Spinal cord (tissue), 10 donors: Measurements from ENCODE around the gene SPAG16. TPM values are rescaled to one million over a fixed set of nuclear protein-coding genes. Genes with fewer than 3 reads are reported as not detected.

Source experiments
- DNase-seq, 6 donors: peaks; one replicate each; pipeline versions ENCODE4 v3.0.0 to v3.0.0-alpha.2; 2013 to 2015; ENCODE audit warnings: low spot score in 6 of 6, low read depth in 4 of 6
- H3K27ac ChIP-seq: one replicate; pipeline ENCODE4 v1.5.1; 2013; ENCODE audit warnings: low read depth, low read length, control low read depth
- H3K27me3 ChIP-seq: one replicate; pipeline ENCODE4 v1.6.1; 2013; ENCODE audit warnings: low read length; ENCODE audit not compliant: control insufficient read depth, insufficient read depth
- H3K36me3 ChIP-seq: one replicate; pipeline ENCODE4 v1.6.1; 2013; ENCODE audit warnings: low read length; ENCODE audit not compliant: control insufficient read depth, insufficient read depth
- H3K4me1 ChIP-seq: one replicate; pipeline ENCODE4 v1.6.1; 2013; ENCODE audit warnings: low read length; ENCODE audit not compliant: control insufficient read depth, insufficient read depth
- H3K4me3 ChIP-seq: one replicate; pipeline ENCODE4 v1.5.1; 2013; ENCODE audit warnings: low read depth, low read length, control low read depth
- H3K9me3 ChIP-seq: one replicate; pipeline ENCODE4 v1.6.1; 2013; ENCODE audit warnings: low read length; ENCODE audit not compliant: control insufficient read depth, insufficient read depth
- WGBS: methylation state at CpG from one replicate; pipeline ENCODE4 v1.1.5; 2013; ENCODE audit warnings: missing lambda C conversion rate; ENCODE audit not compliant: insufficient coverage; 5-methylcytosine and 5-hydroxymethylcytosine counted together
- polyA plus RNA-seq, 2 donors: library from polyadenylated mRNA; unstranded; fragments of 120-200 nt; gene quantifications; one replicate each; pipeline ENCODE4 v1.2.1, GENCODE V29; 2013; ENCODE audit not compliant: insufficient read length in 2 of 2
- total RNA-seq, 2 donors: library from RNA; depleted of rRNA in 1 of 2; stranded (reverse); fragments of 120-200 nt in 1 of 2; fragments of >200 nt in 1 of 2; gene quantifications; one replicate each; pipeline versions ENCODE4 v1.2.3 to v1.2.4, GENCODE V29; 2013 to 2014
- donor health status: healthy.

The SPAG16 gene
- total and polyA plus RNA-seq, 4 donors = 47.4 to 86.2 (median 74.2) TPM

DNA sequence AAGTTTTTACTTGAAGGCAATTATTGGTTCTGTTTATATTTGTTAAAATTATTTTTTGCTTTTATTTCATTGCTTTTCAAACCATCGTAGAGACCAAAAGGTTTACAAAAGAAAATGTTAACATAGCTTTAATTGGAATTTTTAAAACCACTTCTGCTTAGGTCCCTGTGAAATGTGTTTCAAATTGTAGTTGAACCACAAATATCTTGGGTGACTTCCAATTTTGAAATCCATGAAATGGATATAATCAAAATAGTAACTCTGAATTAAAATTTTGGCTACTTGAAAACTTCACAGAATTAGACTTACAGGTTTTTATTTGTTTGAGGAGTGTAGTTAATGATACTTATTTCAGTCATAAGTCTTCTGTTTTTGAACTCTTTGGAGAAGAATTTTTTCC, 3.1 kb upstream of the SPAG16 start:
- peaks cover 3% of the 10 kb centered on the region for H3K9me3 ChIP-seq
- no peaks in the 10 kb centered on the region for H3K4me1 ChIP-seq
- no peak overlapping the region for H3K27ac ChIP-seq
- no peak overlapping the region for H3K4me3 ChIP-seq
- WGBS = no CpG with 5 or more reads among the region's 1 CpG
- H3K27me3 ChIP-seq = no peaks in the 10 kb centered on the region
- no peaks in the 10 kb centered on the region for H3K36me3 ChIP-seq
- DNase-seq = no peak

DNA sequence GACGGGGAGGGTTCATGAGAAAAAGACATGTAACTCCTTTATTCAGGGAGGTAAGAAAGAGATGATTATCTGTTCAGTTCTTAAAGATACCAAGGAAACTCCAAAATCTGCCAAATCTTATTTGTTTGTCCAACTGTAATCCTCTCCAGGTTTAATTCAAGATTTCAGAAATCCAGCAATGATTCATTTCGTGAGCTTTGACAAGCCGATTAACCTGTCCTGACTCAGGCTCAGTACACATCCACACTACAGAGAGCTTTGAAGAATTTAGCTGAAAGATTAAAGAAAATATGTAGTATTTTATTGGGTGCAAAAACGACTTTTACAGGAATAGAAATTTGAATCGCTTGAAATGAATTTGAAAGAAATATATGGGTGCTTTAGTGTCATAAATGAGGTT, 1.1 kb downstream of the SPAG16 start:
- Histone ChIP-seq H3K4me1 (peaks cover 2% of the 10 kb centered on the region), H3K36me3 (no peaks in the 10 kb centered on the region), H3K27me3 (no peaks in the 10 kb centered on the region), H3K9me3 (no peaks in the 10 kb centered on the region), H3K4me3 (peak overlapping the region; percentile 89), H3K27ac (no peak overlapping the region)
- 80% methylated on average over 1 of the region's 5 CpGs for WGBS
- DNase-seq = no peak

DNA sequence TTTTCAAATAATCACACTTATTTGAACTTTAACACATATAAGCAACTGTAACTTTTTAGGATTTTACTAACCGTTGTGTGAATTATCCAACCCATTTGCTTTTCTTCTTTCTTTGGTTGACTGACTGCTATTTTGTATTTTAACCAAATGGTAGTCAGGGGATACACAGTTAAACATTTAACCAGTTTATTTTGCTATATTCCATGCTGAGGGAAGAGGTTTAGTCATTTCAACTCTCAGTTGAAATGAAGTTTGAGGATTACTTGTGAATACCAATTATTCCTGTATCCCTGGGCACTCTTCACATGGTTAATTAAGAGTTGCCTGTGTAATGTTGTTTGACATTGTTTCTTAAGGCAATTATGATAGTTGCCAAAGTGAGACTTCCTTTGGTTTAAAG, 1.9 kb downstream of the SPAG16 start:
- DNase-seq = peak in 1 of 6 donors; percentile 58
- H3K27me3 ChIP-seq = no peaks in the 10 kb centered on the region
- no peaks in the 10 kb centered on the region for H3K9me3 ChIP-seq
- H3K36me3 ChIP-seq = no peaks in the 10 kb centered on the region
- no CpG with 5 or more reads among the region's 1 CpG for WGBS
- H3K4me3 ChIP-seq = no peak overlapping the region
- H3K27ac ChIP-seq = no peak overlapping the region
- H3K4me1 ChIP-seq = peaks cover 2% of the 10 kb centered on the region

DNA sequence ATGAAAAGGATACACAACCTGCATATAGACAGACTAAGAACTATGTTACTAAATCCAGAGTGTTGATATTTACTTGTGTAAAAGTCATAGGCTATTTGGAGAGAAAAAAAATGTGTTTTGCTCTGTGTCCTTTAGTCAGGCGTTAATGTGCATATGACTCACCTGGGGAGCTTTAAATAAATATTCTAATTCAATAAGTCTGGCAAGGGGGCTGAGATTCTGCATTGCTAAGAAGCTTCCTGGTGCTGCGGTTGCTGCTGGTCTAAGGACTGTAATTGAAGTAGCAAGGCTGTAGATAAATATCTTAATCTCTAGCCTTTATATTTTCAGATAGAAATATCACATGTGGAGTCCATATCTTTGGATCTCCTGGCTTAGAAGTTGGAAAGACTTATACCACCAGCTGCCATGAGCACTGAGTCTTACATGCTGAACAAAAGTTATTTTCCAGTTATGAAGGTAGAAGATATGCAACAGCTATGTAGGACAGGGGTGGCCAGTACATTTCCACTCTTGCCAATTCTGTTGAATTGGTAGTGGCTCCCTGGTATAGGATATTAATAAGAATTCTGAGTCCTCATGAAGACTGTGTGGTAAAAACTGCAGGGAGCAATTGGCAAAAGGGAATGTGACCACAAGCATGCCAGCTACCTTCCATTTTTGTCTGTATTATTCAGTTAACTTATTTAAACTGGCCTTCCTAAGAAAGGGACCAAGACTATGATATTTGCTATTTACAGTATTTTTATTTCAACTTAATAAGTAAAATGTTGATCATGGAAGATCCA, 4.8 kb downstream of the SPAG16 start:
- DNase-seq = peak in 1 of 6 donors; percentile 3
- no peaks in the 10 kb centered on the region for H3K27me3 ChIP-seq
- no peak overlapping the region for H3K27ac ChIP-seq
- H3K4me3 ChIP-seq = no peak overlapping the region
- no peaks in the 10 kb centered on the region for H3K9me3 ChIP-seq
- no CpG with 5 or more reads among the region's 2 CpGs for WGBS
- H3K4me1 ChIP-seq = peaks cover 2% of the 10 kb centered on the region
- no peaks in the 10 kb centered on the region for H3K36me3 ChIP-seq

DNA sequence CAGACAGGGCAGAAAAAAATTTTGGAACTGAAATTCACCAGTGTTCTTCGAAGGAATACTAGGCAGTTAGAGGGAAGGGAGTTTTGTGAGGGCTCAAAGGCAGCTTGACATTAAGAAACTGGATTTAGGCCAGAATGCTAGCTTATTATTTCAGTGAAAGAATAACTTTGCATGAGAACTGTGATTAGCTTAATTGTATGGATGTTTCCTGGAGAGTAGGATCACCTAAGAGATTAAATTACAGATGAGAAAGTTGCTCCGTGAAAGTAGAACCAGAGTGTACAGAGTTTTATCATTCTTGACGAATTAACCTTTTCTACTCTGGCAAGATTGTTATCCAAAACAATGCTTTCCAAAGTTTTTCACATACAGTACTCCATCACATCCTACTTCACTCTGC, 6.2 kb downstream of the SPAG16 start:
- DNase-seq = peak in 1 of 6 donors; percentile 40
- H3K36me3 ChIP-seq = no peaks in the 10 kb centered on the region
- H3K4me3 ChIP-seq = no peak overlapping the region
- H3K27me3 ChIP-seq = no peaks in the 10 kb centered on the region
- no peak overlapping the region for H3K27ac ChIP-seq
- no peaks in the 10 kb centered on the region for H3K9me3 ChIP-seq
- H3K4me1 ChIP-seq = peaks cover 2% of the 10 kb centered on the region
- WGBS = 38% methylated on average over 1 of the region's 3 CpGs

DNA sequence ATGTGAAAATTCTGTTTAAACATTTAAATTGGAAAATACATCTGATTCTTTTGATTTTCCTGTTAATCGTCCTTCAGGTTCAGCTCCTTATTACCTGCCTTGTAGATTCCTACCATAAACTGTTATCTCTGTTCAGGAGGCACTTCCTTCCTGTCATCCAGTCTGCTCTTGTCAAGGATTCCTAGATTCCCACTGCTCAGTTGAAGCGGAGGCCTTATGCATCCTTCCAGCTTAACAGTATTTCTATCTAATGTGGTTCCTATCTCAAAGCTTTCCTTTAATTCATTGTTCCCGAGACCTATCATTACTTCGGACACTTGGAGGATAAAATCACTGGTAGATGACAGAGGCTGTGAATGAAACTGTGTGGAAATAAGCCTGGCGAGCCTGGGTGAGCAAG, 12.0 kb downstream of the SPAG16 start:
- 93% methylated on average over 4 of the region's 5 CpGs for WGBS
- H3K9me3 ChIP-seq = no peaks in the 10 kb centered on the region
- DNase-seq = no peak
- H3K4me1 ChIP-seq = no peaks in the 10 kb centered on the region
- H3K27me3 ChIP-seq = no peaks in the 10 kb centered on the region
- H3K36me3 ChIP-seq = peaks cover 3% of the 10 kb centered on the region
- no peak overlapping the region for H3K27ac ChIP-seq
- H3K4me3 ChIP-seq = no peak overlapping the region

DNA sequence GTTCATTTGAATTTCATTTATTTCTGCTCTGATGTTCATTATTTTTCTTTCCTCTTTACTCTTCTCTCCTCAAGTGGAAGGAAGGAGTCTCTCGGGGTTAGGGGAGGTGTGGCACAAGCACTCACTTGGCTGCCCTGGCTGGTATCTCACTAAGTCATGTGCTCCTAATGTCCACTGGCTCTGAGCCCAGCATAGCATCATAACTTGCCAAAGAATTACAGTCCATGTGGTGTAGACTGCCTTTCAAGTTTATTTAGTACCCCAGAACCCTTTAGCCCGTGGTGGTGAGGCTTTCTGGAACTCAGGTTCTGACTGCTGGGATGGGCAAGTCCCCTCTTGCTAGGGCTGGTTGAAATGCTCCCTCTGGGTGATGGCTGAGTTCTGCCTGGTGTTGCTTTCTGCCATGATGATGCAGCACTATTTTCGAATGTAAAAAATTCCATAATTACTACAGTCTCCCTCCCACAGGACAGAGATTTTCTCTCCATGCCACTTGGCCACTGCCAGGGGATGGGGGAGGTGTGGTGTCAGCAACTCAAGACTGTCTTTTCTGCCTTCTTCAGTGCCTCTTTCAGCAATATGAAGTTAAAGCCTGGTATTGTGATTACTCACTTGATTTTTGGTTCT, 22.2 kb downstream of the SPAG16 start:
- no peaks in the 10 kb centered on the region for H3K27me3 ChIP-seq
- H3K4me1 ChIP-seq = no peaks in the 10 kb centered on the region
- DNase-seq = peak in 1 of 6 donors; percentile 7
- no peaks in the 10 kb centered on the region for H3K36me3 ChIP-seq
- H3K4me3 ChIP-seq = no peak overlapping the region
- no peak overlapping the region for H3K27ac ChIP-seq
- peaks cover 19% of the 10 kb centered on the region for H3K9me3 ChIP-seq
- 71% methylated on average over 1 of the region's 3 CpGs for WGBS

DNA sequence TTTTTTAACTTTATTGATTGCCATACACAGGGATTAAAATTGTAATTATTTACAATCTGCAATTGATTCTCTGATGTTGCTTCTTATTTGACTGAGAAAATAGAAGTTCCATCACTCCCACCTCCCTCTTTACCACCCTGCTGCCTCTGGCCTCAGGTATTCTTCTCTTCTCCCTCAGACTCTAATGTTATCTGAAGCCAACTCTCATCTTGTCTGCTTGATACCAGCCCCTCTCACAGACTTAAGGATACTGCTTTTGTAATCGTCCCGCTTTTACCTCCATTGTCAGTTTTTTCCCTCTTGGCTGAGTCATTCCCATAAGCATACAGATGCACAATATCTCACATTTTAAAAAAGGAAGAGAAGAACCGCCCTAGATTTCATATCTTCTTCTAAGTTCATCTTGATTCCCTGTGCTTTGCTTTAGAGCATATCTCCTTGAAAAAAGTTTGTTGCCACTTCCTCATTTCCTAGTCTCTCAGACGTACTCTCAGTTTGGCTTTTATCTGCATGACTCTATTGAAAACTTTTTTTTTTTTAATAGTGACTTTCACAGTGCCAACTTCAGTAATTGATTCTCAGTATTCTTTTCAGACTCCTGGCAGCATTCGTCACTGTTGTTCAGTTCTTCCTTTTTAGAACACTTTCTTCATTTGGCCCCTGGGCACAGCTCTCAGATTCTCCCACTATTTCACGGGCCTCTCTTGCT, 31.1 kb downstream of the SPAG16 start:
- no peaks in the 10 kb centered on the region for H3K9me3 ChIP-seq
- DNase-seq = peak in 1 of 6 donors; percentile 2
- H3K36me3 ChIP-seq = no peaks in the 10 kb centered on the region
- H3K4me1 ChIP-seq = no peaks in the 10 kb centered on the region
- 63% methylated on average over 3 of the region's 6 CpGs for WGBS
- no peaks in the 10 kb centered on the region for H3K27me3 ChIP-seq
- no peak overlapping the region for H3K27ac ChIP-seq
- no peak overlapping the region for H3K4me3 ChIP-seq

DNA sequence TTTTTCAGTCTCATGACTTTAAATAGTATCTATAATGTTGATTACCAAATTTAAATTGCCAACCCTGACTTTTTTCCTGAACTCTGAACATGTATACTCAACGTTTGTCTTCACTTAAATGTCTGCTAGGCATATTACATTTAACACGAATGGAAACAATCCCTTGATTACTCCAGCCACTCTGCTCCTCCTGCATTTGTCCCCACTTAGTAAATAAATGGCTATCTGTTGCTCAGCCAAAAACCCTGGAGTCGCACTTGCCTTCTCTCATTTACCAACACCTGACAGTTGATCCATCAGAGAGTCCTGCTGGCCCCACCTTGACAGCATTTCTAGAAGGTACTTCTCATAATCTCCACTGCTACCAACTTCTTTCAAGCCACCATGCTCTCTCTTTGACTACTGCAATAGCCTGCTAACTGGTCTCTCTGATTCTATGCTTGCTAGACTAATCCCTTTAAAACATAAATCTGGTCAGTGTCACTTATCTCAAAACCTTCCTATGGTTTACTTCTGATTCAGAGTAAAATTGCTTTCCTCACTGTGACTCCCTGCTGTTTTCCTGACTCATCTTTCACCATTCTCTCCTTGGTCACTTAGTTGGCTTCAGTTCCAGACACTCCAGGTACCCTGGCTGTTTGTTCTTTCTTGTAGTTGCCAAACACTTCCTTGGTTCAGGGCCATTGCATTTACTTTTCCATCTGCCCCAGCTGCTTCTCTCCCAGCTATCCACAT, 31.9 kb downstream of the SPAG16 start:
- WGBS = 71% methylated on average over 3 of the region's 3 CpGs
- Histone ChIP-seq H3K4me3 (no peak overlapping the region), H3K27me3 (no peaks in the 10 kb centered on the region), H3K36me3 (no peaks in the 10 kb centered on the region), H3K9me3 (no peaks in the 10 kb centered on the region), H3K27ac (no peak overlapping the region), H3K4me1 (no peaks in the 10 kb centered on the region)
- no peak for DNase-seq
